ENCODE measurements around the gene C12orf57.

- TF ChIP-seq CTCF (IDR thresholded peaks at IDR 0.05), result no peak
- no peak for TF ChIP-seq POLR2A (IDR thresholded peaks at IDR 0.05)
- TF ChIP-seq POLR2AphosphoS5 (IDR thresholded peaks at IDR 0.05), result no peak
These were observed 20.7 kb upstream of the C12orf57 start for GRCh38 chr12:6923003-6923732.

All from prostate gland (tissue), 2 donors.